PC-3 (cell line): Measurements from ENCODE around the gene FNIP1.

Experiments
- CTCF ChIP-seq: fragments of 300-600 bp; sonication (generic); conservative IDR thresholded peaks from 2 replicates; pipeline ENCODE4 v1.5.1; 2017; ENCODE audit warnings: antibody characterized with exemption, low read depth, mild to moderate bottlenecking, low read length
- EZH2 ChIP-seq: fragments of 300-600 bp; sonication (generic); IDR thresholded peaks from one replicate; pipeline ENCODE4 v1.6.1; 2017; ENCODE audit warnings: antibody characterized with exemption, mild to moderate bottlenecking, low read length; ENCODE audit not compliant: unreplicated experiment
- EZH2phosphoT487 ChIP-seq: fragments of 300-600 bp; sonication (generic); IDR thresholded peaks from 2 replicates; pipeline ENCODE4 v1.6.1; 2018; ENCODE audit warnings: mild to moderate bottlenecking, antibody characterized with exemption, low read length, borderline replicate concordance

- TF ChIP-seq CTCF (no peak), EZH2 (no peak), EZH2phosphoT487 (no peak)
These were observed 155.3 kb downstream of the FNIP1 start for GRCh38 chr5:131641494-131641893.
